ENCODE results near the gene GID8. TPM values are rescaled to one million over a fixed set of nuclear protein-coding genes. Genes with fewer than 3 reads are reported as not detected.

The GID8 gene
- total RNA-seq, 1 experiment from 2014 or later, result 64.3 TPM

- no peaks in the 10 kb centered on the region for H3K27me3 Mint-ChIP-seq (ENCODE audit: unreplicated experiment)
- no TSS peak for BruUV-seq (replicated peaks)
- CTCF ChIA-PET, result no interaction called here
- intact Hi-C loops (cut with micrococcal nuclease; ENCODE audit: unreplicated experiment), result no loop called here
- DNase-seq, result no peak
- H3K9me3 Mint-ChIP-seq (ENCODE audit: low read depth, unreplicated experiment), result peaks cover 3% of the 10 kb centered on the region
- H3K4me1 Mint-ChIP-seq (ENCODE audit: low read depth, unreplicated experiment), result peaks cover 8% of the 10 kb centered on the region
- peaks cover 64% of the 10 kb centered on the region for H3K36me3 Mint-ChIP-seq (ENCODE audit: insufficient read depth, unreplicated experiment)
- TF ChIP-seq CTCF (IDR thresholded peaks at IDR 0.05; ENCODE audit: unreplicated experiment), result no peak
- H3K4me3 Mint-ChIP-seq (ENCODE audit: low read depth, unreplicated experiment), result no peak overlapping the region
- H3K27ac Mint-ChIP-seq (ENCODE audit: unreplicated experiment), result no peak overlapping the region
These were observed 6.2 kb downstream of the GID8 start for GRCh38 chr20:62944184-62944583.

DNA sequence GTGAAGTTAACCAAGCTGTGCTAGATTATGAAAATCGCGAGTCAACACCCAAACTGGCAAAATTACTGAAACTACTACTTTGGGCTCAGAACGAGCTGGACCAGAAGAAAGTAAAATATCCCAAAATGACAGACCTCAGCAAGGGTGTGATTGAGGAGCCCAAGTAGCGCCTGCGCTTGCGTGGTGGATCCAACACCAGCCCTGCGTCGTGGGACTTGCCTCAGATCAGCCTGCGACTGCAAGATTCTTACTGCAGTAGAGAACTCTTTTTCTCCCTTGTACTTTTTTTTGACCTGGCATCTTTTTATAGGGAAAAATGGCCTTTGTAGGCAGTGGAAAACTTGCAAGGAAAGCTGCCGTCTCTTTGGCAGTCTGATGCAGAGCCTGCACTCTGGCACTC lies 6.8 kb downstream of the GID8 start:
- Mint-ChIP-seq H3K9me3 (ENCODE audit: low read depth, unreplicated experiment) (peaks cover 4% of the 10 kb centered on the region), H3K27ac (ENCODE audit: unreplicated experiment) (no peak overlapping the region), H3K27me3 (ENCODE audit: unreplicated experiment) (no peaks in the 10 kb centered on the region), H3K36me3 (ENCODE audit: insufficient read depth, unreplicated experiment) (peaks cover 60% of the 10 kb centered on the region), H3K4me3 (ENCODE audit: low read depth, unreplicated experiment) (no peak overlapping the region), H3K4me1 (ENCODE audit: low read depth, unreplicated experiment) (peaks cover 3% of the 10 kb centered on the region)
- CTCF ChIA-PET, result interaction anchor here (0.7 kb wide), 1 partner anchor 27 kb away, joined by 4 read pairs; no protein-coding TSS in a partner anchor
- no peak for DNase-seq
- intact Hi-C loops (cut with micrococcal nuclease; ENCODE audit: unreplicated experiment), result no loop called here
- no peak for TF ChIP-seq CTCF (IDR thresholded peaks at IDR 0.05; ENCODE audit: unreplicated experiment)
- no TSS peak for BruUV-seq (replicated peaks)

DNA sequence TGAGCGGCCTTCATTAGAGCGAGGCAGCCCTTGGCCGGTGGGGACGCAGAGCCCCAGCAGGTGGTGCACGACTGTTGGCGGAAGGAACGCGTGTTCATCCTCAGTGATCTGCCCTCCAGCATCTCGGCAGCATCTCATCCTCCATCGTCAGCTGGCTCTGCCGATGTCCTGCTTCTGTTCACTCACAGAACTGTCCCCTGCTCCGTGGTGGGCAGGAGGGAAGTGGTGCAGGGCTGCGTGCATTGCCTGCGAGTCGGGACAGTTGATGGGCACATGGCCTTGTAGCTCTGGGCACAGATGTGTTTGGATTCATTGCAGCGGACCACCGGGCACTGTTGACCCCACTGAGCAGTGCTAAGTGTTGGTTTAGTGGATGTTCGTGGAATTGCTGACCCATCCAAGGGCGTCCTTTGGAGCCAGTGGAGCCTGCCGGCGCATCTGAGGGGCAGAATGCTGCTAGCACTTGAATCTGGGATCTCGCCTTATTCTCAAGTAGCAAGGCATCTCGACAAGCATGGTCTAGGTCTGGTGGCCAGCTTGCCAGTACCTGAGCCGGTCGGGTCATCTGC lies 7.9 kb downstream of the GID8 start:
- no TSS peak for BruUV-seq (replicated peaks)
- DNase-seq, result no peak
- CTCF ChIA-PET, result no interaction called here
- no peaks in the 10 kb centered on the region for H3K4me1 Mint-ChIP-seq (ENCODE audit: low read depth, unreplicated experiment)
- peaks cover 5% of the 10 kb centered on the region for H3K9me3 Mint-ChIP-seq (ENCODE audit: low read depth, unreplicated experiment)
- H3K27me3 Mint-ChIP-seq (ENCODE audit: unreplicated experiment), result no peaks in the 10 kb centered on the region
- no peak overlapping the region for H3K4me3 Mint-ChIP-seq (ENCODE audit: low read depth, unreplicated experiment)
- intact Hi-C loops (cut with micrococcal nuclease; ENCODE audit: unreplicated experiment), result no loop called here
- no peak for TF ChIP-seq CTCF (IDR thresholded peaks at IDR 0.05; ENCODE audit: unreplicated experiment)
- H3K27ac Mint-ChIP-seq (ENCODE audit: unreplicated experiment), result no peak overlapping the region
- H3K36me3 Mint-ChIP-seq (ENCODE audit: insufficient read depth, unreplicated experiment), result peaks cover 60% of the 10 kb centered on the region

DNA sequence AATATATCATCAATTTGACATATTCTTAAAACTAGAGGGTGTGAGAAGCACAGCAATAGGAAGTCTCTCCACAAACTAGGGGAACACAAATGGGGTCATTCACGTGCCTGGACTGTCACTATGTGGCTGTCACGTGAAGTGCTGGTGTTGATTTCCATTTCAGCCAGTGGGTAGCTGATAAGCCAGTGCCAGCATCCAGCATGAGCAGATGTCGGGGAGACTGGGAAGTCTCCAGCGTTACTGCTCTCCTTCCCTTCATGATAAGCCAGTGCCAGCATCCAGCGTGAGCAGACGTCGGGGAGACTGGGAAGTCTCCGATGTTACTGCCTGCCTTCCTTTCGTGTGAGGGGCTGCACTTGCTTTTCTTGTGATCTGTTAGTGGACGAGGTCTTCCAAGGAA lies 9.0 kb downstream of the GID8 start:
- TF ChIP-seq CTCF (IDR thresholded peaks at IDR 0.05; ENCODE audit: unreplicated experiment), result no peak
- peaks cover 2% of the 10 kb centered on the region for H3K4me1 Mint-ChIP-seq (ENCODE audit: low read depth, unreplicated experiment)
- H3K27me3 Mint-ChIP-seq (ENCODE audit: unreplicated experiment), result no peaks in the 10 kb centered on the region
- intact Hi-C loops (cut with micrococcal nuclease; ENCODE audit: unreplicated experiment), result no loop called here
- peaks cover 5% of the 10 kb centered on the region for H3K9me3 Mint-ChIP-seq (ENCODE audit: low read depth, unreplicated experiment)
- peaks cover 51% of the 10 kb centered on the region for H3K36me3 Mint-ChIP-seq (ENCODE audit: insufficient read depth, unreplicated experiment)
- CTCF ChIA-PET, result no interaction called here
- no peak for DNase-seq
- H3K4me3 Mint-ChIP-seq (ENCODE audit: low read depth, unreplicated experiment), result no peak overlapping the region
- H3K27ac Mint-ChIP-seq (ENCODE audit: unreplicated experiment), result no peak overlapping the region
- BruUV-seq (replicated peaks), result no TSS peak

Data from Calu3 (cell line).